Activated CD8-positive, alpha-beta memory T cell treated with anti-CD3 and anti-CD28 coated beads for 4 hours (primary cell): ENCODE data around the gene SOS1.
"Not testable (repeated sequence)": the region's sequence is repeated elsewhere in the genome, so short reads cannot be mapped to it uniquely, and the experiment has no call there.

Experiments
- DNase-seq, 2 donors: peaks; one replicate each; pipeline ENCODE4 v3.0.0-alpha.2; 2020; ENCODE audit warnings: low read depth in 2 of 2

SOS1 gene

DNA sequence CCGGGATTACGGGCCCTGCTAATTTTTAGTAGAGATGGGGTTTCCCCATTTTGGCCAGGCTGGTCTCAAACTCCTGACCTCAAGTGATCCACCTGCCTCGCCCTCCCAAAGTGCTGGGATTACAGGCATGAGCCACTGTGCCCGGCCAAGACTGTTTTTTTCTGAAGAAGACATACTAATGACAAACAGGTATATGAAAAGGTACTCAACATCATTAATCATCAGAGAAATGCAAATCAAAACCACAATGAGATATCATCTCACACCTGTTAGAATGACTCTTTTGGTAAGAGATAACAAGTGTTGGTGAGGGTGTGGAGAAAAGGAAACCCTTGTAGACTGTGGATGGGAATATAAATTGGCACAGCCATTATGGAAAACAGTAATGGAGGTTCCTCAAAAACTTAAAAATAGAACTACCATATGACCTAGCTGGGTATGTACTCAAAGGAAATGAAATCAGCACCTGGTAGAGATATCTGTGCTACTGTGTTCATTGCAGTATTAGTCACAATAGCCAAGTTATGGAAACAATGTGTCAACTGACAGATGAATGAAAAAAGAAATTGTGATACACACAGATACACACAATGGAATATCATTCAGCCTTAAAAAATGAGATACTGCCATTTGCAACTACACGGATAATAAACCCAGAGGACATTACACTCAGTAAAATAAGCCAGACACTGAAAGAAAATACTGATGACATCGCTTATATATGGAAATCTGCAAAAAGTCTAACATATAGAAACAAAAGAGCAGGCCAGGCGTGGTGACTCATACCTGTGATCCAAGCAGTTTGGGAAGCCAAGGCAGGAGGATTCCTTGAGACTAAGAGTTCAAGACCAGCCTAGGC lies 20.8 kb downstream of the SOS1 start:
- no peak for DNase-seq

DNA sequence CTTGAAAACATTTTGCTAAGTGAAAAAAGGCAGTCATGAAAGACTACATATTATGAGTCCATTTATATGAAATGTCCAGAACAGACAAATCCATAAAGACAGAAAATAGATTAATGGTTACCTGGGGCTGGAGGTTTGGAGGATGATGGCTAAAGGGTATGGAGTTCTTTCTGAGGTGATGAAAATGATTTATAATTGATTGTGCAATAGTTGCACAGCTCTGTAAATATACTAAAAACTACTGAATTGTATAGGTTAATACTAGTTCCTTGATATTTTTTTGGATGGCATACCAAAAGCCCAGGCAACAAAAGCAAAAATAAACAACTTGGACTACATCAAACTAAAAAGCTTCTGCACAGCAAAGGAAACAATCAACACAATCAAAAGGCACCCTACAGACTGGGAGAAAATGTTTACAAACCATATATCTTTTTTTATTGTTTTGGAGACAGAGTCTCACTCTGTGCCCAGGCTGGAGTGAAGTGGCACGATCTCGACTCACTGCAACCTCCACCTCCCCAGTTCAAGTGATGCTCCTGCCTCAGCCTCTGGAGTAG lies 21.5 kb downstream of the SOS1 start:
- no peak for DNase-seq

DNA sequence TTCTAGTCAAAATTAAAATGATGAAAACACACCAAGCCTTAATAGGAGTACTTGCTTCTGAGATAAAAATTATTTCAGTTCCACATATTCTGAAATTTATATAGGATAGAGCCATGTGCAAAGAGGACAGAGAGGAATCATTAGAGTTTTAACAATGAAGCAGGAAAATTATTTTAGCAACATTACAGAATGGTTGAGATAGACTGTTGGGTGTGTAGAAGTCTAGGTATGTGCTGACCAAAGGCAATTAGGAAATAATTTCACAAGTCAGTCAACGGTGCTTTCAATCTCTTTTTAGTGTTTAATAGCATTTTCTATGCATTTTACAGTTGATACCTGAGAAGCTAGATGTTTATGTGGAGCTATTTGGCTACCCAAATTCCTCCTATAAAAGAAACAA lies 25.2 kb downstream of the SOS1 start:
- no peak for DNase-seq

DNA sequence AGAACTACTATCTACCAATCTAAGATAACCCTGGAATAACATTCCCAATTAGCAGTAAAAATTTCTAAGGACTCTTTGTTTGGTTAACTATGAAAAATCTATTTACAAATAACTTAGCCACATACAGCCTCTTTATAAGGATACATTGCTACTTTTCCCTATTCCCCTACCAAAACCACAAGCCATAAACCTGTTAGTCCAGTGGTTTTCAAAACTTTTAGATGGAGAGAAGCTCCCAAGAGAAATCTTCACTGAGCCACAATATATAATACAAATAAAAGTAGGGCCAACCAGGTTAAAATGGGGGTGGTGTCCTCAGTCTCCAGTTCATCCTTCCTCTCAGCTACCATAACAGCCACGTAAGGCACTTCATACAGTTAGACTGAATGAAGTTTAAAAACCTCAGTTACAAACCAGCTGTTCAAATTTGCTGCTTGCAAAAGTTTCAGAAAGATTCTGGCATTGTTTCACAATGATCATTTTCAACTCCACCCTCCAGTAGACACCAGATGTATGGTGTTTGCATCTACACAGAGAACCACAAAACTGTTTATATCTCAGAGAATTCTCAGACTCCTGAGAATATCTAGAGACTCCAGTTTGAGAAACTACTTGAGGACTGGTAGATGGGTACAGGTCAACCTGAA lies 26.0 kb downstream of the SOS1 start:
- DNase-seq: no peak

DNA sequence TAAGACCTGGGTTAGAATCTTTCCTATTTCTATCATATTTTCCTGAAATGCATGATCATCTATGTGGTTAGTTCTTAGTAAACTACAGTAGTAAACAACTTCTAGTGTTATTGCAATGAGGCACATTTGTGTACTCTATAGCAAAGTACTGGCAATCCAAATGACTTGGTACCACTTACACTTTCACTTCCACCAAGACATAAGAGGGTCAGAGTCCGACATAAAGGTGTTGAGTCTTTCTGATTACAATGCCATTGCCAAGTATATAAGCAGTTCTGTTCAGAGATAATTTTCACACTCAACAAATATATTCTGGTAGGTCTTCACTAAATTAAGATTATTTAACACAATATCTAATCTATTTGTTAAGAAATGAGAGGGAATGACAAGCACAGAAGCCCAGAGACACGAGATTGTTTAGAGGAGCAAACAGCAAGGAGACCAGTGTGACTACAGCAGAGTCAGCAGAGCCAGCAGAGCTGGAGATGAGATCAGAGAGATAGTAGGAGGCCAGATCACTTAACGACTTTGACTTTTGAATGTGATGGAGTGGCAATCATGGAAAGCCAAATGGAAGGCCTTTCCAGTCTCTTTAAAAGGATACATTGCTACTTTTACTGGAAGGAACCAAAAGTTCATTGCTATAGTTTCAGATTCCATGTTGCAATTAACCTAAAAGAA lies 27.5 kb downstream of the SOS1 start:
- no peak for DNase-seq

DNA sequence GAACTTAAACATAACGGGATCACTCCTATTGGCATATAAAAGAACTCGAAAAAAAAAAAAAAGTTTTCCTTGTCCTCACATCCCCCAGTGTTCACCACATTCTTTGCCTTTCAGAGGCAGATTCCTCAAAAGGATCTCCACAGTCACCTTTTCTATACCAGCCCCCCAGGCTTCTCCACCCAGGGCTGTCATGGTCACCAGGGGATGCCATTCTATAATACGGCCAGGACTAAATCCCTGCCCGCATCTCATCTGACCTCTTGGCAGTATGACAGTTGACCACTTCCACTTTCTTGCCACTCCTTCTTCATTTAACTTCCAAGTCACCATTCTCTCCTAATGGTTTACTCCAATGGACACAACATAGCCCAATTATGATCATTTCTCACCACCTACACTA lies 29.3 kb downstream of the SOS1 start:
- DNase-seq: no peak

DNA sequence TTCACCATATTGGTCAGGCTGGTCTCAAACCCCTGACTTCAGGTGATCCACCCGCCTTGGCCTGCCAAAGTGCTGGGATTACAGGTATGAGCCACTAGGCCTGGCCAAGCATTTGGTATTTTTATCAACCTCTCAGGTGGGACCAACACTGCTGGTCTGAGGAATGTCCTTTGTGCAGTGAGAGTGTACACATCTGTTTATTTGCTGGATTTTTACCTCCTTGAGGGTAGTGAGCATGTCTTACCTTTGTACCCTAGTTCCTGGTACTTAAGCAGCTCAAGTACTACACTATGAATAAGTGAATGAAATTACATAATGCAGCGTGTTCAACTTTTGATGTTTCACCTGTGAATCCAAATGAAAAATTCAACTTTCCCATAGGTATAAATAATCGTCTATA lies 29.8 kb downstream of the SOS1 start:
- no peak for DNase-seq

DNA sequence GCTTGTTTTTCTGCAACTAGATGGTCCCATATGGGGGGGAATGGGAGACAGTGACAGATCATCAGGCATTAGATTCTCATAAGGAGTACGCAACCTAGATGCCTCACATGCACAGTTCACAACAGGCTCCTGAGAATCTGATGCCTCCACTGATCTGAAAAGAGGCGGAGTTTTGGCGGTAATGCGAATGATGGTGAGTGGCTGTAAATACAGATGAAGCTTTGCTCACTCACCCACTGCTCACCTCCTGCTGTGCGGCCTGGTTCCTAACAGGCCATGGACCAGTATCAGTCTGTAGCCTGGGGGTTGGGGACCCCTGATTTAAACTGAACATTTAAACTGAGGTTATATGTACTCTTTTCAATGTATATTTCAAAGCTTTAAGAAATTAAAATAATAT lies 40.7 kb downstream of the SOS1 start:
- no peak for DNase-seq

DNA sequence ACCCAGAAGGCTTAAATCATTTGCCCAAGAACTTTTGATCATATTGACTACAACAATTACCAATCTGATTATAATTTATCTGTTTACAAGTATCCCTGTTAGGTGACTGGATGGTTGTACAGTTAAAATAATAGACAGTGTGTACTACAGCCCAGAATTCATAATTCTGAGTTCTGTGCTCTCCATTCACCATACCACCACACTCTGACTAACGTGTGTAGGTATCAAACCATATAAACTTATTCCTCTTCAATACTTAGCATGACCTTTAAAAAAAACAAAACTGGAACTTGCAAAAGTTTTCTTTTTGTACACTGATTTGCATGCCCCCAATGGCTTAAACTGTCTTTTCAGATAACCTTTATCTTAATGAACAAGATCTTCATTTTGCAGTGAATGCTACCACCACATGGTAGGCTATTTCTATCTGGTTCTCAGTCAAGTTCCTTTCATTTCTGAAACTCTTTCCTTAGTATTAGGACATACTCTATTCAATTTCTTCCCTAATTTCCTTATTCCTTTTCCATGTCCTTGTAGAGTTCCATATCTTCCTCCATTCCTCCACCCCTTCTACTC lies 50.9 kb downstream of the SOS1 start:
- DNase-seq: no peak

DNA sequence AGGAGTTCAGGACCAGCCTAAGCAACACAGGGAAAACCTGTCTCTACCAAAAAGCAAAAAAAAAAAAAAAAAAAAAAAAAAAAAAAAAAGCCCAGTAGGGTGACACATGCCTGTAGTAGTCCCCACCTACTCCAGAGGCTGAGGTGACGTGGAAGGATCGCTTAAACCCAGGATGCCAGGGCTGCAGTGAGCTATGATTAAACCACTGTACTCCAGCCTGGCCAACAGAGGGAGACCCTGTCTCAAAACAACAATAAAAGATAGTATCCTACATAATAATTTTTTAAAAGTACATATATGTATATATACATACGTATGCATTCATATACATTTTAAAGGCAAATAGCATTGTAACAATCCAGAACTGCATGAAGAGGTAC lies 51.7 kb downstream of the SOS1 start:
- DNase-seq: no peak

DNA sequence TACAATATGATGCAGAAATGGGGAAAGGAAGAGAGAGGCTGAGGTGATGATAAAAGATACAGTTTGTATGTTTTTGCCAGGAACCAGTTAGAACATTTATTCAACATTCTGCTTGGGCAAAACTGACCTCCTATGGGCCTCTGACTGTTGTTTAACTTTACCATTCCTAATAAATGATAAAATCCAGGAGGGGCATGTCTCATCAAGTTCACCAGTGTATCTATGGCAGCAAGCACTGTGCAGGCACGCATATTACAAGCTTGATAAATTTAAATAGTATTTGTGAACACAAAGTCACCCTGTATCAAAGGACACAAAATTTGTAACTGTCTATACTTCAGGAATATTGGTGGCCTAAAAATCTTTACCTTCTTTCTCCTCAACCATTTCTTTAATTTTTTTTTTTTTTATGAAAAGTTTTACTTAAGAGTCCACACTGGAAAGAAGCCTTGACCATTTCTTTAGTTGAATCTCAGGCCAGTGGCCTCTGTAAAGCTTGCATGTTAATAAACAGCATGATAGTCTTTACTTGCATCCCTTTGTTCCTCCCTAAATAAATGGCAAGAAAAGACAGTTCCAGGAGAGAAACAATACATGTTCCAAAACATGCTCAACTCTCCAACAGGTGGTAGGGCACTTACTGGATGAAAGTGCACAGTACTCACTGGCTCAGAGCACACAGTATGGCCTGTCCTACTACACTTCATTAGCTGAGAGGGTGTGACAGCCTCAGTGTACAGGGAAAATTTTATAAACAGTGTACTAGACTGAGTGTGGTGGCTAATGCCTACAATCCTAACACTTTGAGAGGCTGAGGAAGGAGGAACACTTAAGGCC lies 52.3 kb downstream of the SOS1 start:
- no peak for DNase-seq

DNA sequence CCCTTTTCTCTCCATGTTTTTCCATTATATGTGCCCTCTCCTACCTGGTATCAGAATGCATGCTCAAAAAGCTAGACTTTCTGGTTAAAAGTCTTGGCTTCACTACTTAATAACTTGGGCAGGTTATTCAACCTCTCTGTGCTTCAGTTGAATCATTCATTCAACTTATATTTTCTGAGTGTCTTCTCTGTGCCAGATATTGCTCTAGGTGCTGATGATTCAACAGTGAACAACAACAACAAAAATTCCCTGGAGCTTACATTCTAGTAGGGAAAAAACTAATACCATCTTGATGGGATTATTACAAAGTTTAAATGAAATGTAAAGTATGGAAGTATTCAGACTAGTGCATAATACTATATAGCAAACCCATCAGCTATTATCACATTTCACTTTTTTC lies 55.2 kb downstream of the SOS1 start:
- DNase-seq: no peak

DNA sequence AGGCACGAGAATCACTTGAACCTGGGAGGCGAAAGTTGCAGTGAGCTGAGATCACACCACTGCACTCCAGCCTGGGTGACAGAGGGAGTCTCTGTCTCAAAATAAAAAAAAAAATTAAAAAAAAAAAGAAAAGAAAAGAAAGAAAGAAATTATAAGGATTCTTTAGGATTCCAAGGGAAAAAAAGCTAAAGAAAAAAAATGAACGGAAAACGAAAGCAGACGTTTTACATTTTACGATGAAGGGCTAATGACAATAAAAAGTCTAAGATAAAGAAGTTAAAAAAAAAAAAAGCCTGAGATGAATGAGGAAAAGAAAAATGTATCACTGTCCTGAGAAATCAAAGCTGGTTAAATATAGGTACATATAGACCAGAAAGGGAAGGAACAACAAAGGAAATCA lies 58.5 kb downstream of the SOS1 start:
- no peak for DNase-seq

DNA sequence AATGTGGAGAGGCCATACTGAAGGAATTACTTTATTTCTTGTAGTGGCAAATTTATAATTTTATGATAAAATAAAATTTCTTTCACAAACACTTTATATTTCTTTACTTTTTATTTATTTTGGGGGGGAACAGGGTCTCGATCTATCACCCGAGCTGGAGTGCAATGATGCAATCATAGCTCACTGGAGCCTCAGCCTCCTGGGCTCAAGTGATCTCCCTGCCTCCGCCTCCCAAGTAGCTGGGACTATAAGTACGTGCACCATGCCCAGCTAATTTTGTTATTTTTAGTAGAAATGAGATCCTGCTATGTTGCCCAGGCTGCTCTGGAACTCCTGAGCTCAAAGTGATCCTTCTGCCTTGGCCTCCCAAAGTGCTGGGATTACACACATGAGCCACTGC lies 59.6 kb downstream of the SOS1 start:
- DNase-seq: no peak

DNA sequence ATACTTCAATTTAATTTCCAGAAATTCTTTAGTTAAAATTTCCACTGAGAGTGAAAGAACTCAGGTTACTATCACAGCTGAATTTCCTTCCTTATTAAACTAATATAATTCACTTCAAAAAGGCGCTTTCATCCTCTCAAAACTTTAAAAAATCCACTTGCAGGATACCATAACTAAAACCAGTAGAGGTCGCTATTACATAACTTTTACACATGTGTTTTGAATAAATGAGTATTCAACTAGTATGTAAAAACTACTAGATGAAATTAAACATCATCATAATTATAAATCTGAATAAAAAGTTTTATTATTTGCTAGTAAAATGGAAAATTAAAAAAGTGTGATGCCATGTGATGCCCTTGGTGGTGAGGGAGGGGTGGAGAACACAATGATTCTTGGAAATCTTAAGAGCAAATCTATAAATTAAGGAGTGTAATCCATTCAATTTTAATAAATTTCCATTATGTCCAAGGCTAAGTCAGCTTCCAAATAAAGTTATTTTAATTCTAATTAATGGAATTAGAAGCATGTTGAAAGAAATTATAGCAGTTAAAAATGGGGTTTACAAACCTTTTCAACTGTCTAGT lies 61.4 kb downstream of the SOS1 start:
- no peak for DNase-seq

DNA sequence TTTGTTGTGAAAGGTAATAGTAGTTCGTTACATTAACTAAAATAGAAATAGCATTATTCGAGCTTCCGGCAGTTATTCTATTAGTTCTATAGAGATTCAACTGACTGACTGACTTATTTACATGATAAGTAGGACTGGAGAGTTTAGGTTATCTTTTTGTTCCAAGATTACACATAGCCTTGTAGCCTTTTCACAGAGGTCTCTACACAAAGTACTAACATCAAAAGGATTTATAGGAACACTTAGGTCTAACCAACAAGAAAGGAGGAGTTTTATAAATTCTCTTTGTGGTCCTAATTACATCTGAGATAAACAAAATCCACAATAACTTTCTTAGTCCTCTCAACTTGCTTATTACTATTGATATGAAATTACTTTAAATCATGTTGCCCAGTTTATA lies 62.8 kb downstream of the SOS1 start:
- no peak for DNase-seq

DNA sequence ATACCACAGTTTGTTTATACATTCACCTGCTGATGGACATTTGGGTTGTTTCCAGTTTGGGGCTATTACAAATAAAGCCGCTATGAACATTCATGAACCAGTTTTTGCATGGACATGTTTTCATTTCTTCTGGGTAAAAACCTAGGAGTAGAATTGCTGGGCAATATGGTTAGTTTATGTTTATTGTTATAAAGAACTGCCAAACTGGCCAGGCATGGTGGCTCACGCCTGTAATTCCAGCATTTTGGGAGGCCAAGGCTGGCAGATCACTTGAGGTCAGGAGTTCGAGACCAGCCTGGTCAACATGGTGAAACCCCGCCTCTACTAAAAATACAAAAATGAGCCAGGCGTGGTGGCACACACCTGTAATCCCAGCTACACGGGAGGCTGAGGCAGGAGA lies 68.2 kb downstream of the SOS1 start:
- not testable (repeated sequence) for DNase-seq

DNA sequence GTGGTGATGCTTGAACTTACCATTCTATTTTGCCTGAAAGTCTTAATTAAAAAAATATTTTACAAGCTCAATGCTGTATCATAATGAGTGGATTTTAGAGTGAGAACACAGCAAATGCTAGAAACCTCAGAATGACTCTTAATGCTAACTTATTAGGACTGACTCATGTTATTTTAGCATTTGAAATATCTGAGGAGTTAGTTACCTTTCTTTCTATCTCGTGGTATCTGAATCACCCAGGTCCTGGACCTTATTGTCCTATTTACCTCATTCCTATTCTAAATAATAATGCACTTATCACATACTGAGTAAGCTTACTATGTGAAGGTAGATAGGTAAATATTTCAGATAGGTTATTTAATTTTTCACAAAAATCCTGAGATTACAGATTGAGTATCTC lies 70.7 kb downstream of the SOS1 start:
- no peak for DNase-seq

DNA sequence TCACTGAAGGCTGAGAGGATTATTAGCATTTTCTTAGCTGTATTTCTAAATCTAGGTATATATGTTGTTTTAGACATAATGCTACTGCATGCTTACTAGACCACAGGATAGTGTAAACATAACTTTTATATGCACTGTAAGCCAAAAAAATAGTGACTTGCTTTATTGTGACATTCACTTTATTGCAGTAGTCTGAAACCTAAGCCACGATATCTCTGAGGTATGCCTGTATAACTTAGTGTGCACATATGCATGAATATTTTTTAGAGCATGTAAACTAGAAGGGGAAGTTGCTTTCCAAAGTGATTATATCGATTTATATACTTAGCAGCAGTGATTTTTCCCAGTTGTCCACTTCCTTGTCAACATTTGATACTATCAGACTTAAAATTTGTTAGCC lies 81.8 kb downstream of the SOS1 start:
- DNase-seq: no peak

DNA sequence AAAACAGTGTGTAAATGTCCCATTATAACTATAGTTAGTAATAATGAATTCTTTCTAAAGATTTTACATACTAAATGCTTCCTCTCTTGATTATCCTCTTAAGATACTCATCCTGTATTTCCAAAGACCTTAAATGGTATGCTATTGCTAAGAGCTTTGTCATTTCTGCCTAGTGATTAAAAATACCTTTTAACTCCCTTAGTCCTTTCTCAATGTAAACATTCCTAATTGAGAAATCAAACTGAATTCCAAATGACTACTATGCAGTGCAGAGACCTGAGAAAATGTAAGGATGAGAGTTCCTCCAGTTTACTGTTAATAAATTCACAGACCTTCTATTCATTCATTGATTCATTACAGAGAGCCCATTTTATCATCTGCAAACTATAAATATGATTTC lies 86.9 kb downstream of the SOS1 start:
- no peak for DNase-seq

DNA sequence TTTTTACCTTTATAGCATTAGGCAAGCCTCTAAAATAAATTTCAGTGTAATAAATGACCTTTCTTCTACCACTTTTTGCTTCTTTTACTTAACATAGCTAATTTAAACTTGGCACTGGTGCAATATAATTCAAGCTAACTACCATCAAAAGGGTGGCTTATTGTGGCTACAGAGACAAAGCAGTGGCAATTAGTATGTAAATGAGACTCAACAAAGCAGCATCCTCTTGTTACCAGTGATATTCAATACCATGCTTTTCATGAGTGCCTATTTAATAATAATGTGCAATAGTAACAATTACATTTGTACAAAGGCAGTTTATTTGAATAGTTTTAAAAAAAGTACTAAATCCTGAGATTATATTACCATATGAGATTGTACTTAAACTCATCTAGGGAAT lies 93.4 kb downstream of the SOS1 start:
- no peak for DNase-seq
